OCI-LY3 (cell line): ENCODE measurements around the gene PHF19.

ENCODE experiments used
- CTCF ChIP-seq: fragments of 200-600, 300-600 bp; sonication (generic); IDR thresholded peaks from 2 replicates; pipeline ENCODE4 v1.5.1; 2014; ENCODE audit warnings: antibody characterized with exemption, low read length, low read depth
- EZH2phosphoT487 ChIP-seq: fragments of 200-600 bp; shearing (Covaris generic); IDR thresholded peaks from 2 replicates; pipeline ENCODE4 v1.6.1; 2018; ENCODE audit warnings: antibody characterized with exemption, mixed run types, low read depth

GRCh38 chr9:120909904-120910303 is 32.9 kb upstream of the PHF19 start:
- TF ChIP-seq CTCF (no peak), EZH2phosphoT487 (no peak)
